Measurements from ENCODE around the gene PAX8.

The PAX8 gene

DNA sequence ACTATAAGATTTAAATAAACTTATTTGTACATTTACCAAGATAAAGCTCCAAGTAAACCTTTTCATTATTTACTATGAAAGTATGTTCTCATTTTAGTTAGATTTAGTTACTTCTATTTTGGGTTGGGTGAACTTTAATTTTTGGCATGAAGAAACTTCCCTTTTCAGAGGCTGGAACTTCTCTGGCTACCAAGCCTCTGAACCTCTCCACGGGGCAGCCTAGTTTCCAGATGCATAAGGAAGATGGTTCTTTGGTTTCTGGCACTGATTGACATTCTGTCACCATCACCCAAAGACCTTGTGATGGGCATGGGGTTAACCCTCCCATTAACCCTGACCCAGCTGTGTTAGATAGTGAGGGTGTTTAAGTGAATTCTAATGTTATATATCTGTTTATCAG lies 87.8 kb downstream of the PAX8 start:
- TF ChIP-seq, protein P1, sequence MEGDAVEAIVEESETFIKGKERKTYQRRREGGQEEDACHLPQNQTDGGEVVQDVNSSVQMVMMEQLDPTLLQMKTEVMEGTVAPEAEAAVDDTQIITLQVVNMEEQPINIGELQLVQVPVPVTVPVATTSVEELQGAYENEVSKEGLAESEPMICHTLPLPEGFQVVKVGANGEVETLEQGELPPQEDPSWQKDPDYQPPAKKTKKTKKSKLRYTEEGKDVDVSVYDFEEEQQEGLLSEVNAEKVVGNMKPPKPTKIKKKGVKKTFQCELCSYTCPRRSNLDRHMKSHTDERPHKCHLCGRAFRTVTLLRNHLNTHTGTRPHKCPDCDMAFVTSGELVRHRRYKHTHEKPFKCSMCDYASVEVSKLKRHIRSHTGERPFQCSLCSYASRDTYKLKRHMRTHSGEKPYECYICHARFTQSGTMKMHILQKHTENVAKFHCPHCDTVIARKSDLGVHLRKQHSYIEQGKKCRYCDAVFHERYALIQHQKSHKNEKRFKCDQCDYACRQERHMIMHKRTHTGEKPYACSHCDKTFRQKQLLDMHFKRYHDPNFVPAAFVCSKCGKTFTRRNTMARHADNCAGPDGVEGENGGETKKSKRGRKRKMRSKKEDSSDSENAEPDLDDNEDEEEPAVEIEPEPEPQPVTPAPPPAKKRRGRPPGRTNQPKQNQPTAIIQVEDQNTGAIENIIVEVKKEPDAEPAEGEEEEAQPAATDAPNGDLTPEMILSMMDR (IDR thresholded peaks at IDR 0.05; ENCODE audit: insufficient read depth, low read length, poor library complexity, severe bottlenecking): no peak
- Histone ChIP-seq H3K27me3 (replicated peaks; ENCODE audit: control insufficient read depth, insufficient read depth, low read length) (no peaks in the 10 kb centered on the region), H3K4me3 (replicated peaks; ENCODE audit: low read depth, low read length) (no peak overlapping the region), H3K36me3 (ENCODE audit: control insufficient read depth, insufficient read depth, low read length) (peaks cover 38% of the 10 kb centered on the region)
- no peak for DNase-seq (ENCODE audit: extremely low read depth, insufficient read length)

DNA sequence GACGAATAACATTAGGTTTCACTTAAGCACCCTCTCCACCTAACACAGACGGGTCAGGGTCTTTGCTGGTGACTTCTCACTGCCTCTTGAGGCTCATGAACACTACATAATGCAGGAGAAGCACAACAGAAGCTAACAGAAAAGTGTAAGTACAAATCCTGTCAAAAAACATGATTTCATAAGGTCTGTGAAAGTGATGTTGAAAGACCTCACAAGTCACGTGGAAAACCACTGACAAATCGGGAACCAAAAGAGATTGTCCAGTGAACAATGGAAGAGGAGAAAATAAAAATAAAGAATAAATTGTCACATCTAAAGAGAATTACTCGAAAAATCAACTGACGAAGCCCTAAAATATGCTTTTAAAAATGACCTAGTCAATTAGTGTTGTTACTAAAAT lies 91.0 kb downstream of the PAX8 start:
- TF ChIP-seq, protein P1 (IDR thresholded peaks at IDR 0.05; ENCODE audit: insufficient read depth, low read length, poor library complexity, severe bottlenecking): no peak
- peaks cover 40% of the 10 kb centered on the region for H3K36me3 ChIP-seq (ENCODE audit: control insufficient read depth, insufficient read depth, low read length)
- DNase-seq (ENCODE audit: extremely low read depth, insufficient read length): no peak

DNA sequence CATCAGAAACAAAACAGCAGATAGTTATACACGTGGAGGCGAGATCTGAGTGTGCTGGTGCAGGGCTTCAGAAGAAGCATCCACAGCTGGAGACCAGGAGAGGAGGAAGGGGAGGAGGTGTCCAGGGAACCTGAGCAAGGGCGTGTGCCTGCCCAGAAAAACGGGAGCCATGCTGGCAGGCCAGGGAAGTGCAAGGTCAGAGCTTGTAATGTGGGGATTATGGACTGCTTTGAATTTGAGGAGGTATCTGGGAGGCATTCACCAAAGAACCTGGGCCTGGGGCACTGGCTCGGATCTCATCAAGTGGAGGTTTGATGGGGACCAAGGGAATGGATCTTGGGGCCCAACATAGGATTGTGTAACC lies 92.3 kb downstream of the PAX8 start:
- H3K36me3 ChIP-seq (ENCODE audit: control insufficient read depth, insufficient read depth, low read length): peaks cover 47% of the 10 kb centered on the region
- no peaks in the 10 kb centered on the region for H3K27me3 ChIP-seq (replicated peaks; ENCODE audit: control insufficient read depth, insufficient read depth, low read length)
- DNase-seq (ENCODE audit: extremely low read depth, insufficient read length): no peak
- no peak overlapping the region for H3K4me3 ChIP-seq (replicated peaks; ENCODE audit: low read depth, low read length)
- TF ChIP-seq, protein P1 (IDR thresholded peaks at IDR 0.05; ENCODE audit: insufficient read depth, low read length, poor library complexity, severe bottlenecking): no peak

More for the DNA sequence above, 91.0 kb downstream of the PAX8 start:
- no peak overlapping the region for H3K4me3 ChIP-seq (replicated peaks; ENCODE audit: low read depth, low read length)
- no peaks in the 10 kb centered on the region for H3K27me3 ChIP-seq (replicated peaks; ENCODE audit: control insufficient read depth, insufficient read depth, low read length)

DNA sequence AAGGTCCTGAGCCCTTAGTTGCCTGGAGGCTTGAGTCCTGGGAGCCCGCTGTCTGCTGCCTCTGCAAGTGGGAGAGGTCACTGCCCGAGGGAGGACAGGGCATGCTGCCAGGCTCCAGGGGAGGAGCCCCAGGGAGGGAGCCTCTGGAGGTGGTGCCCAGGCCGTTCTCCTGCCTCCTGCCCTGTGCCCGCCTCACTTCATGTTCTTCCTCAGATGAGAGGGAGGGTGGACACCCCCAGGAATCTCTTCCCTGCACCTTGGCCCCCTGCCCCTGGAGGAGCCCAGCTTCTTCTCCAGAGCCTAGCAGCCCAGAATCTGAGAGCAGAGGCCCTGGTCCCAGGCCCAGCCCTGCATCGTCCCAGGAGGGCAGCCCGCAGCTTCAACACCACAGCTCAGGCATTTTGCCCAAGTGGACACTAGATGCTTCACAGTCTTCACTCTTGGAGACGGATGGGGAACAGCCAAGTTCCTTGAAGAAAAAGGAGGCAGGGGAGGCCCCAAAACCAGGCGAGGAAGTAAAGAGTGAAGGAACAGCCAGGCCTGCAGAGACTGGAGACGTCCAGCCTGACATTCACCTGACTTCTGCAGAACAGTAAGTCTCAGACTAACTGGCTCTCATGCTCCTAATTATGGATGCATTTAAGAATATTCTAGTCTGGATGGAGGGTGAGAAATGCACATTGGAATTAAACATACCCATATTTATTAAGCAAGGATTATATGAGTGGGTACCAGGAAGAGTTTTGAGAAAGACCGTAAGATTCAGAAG lies 92.9 kb downstream of the PAX8 start:
- TF ChIP-seq, protein P1 (IDR thresholded peaks at IDR 0.05; ENCODE audit: insufficient read depth, low read length, poor library complexity, severe bottlenecking): no peak
- no peak overlapping the region for H3K4me3 ChIP-seq (replicated peaks; ENCODE audit: low read depth, low read length)
- no peaks in the 10 kb centered on the region for H3K27me3 ChIP-seq (replicated peaks; ENCODE audit: control insufficient read depth, insufficient read depth, low read length)
- no peak for DNase-seq (ENCODE audit: extremely low read depth, insufficient read length)
- H3K36me3 ChIP-seq (ENCODE audit: control insufficient read depth, insufficient read depth, low read length): peaks cover 50% of the 10 kb centered on the region

DNA sequence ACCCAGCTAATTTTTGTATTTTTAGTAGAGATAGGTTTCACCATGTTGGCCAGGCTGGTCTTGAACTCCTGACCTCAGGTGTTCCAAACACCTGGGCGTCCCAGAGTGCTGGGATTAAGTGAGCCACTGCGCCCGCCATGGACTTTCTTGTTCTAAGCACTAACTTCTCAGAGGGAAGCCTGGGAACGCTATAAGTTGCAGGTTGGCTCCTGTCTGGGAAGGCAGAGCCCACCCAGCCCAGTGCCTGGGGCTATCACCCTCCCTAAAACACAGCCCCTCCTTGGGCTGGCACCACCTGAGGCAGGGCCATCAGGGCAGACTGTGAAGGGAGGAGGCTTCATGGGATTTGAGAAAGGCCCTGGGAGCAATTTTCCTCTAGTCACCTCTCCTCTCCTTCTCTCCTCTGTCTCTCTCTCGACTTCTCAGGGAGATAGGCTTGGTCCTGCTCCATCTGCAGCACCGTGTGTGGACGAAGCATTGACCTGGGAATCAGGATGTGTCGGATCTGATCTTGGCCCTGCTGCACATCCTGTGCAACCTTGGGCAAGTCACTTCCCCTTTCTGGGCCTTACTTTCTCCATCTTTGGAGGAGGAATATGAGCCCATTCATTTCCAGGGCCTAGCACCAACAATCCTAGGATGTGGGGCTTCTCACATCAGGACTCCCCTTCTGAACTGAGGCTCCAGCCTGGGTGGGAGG lies 94.0 kb downstream of the PAX8 start:
- H3K27me3 ChIP-seq (replicated peaks; ENCODE audit: control insufficient read depth, insufficient read depth, low read length): no peaks in the 10 kb centered on the region
- DNase-seq (ENCODE audit: extremely low read depth, insufficient read length): no peak
- TF ChIP-seq, protein P1 (IDR thresholded peaks at IDR 0.05; ENCODE audit: insufficient read depth, low read length, poor library complexity, severe bottlenecking): no peak
- no peak overlapping the region for H3K4me3 ChIP-seq (replicated peaks; ENCODE audit: low read depth, low read length)
- H3K36me3 ChIP-seq (ENCODE audit: control insufficient read depth, insufficient read depth, low read length): peaks cover 52% of the 10 kb centered on the region
